Measurements from ENCODE around the gene WNT8B.

Gene WNT8B

DNA sequence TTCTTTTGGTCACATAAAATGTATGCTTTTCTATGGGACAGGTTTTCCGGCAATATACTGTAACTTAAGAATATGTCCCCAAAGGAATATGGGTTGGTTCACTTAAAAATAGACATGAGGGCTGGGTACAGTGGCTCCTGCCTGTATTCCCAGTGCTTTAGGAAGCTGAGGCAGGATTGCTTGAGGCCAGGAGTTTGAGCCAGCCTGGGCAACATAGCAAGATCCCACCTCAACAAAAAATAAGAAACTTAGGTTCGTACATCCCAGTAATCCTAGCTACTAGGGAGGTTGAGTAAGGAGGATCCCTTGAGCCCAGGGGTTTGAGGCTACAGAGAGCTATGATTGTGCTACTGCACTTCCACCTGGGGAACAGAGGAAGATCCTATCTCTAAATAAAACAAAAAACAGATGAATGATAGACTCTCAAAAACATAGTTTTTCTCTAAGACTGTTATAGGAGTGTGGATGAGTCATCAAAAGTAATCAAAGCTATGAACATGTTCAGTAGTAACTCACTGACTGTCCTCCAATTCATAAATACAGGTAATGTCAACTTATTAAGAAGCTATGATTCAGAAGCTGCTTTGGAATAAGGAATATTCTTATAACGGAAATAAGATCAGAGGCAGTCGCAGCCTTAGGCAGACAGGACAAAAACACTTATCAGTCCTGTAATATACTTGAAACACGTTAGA is 59.4 kb downstream of the WNT8B start:
- no peak for FAIRE-seq

GRCh38 chr10:100522945-100523344 is 60.1 kb downstream of the WNT8B start:
- FAIRE-seq: no peak

- no peak for FAIRE-seq
Observed at GRCh38 chr10:100524206-100524605, 61.4 kb downstream of the WNT8B start.

GRCh38 chr10:100524638-100525037 is 61.8 kb downstream of the WNT8B start:
- no peak for FAIRE-seq

GRCh38 chr10:100528123-100528886 is 65.5 kb downstream of the WNT8B start:
- FAIRE-seq: no peak

DNA sequence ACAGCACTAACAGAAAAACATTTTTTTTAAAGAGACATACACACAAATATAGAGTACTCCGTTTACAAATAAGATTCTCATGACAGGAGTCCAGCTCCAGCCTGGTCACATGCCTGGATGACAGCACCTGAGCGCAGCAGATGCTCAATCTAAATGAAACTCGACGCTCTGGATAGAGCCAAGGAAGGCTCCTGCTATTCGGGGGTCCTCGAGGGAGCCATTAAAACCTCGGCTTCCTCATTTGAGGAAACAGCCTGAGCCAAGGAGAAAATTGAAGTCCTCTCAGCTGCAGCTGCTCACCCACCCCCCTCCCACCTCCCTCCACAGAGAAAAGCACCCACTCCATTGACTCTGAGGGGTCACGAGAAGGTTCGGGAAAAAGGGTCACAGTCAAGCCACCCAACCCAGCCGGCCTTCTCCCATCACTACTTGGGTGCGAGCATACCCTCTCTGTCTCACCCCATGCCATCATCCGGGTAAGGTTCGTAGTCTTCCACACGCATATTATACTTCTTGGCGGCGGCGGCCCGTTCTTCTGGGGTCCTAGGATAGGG is 66.2 kb downstream of the WNT8B start:
- no peak for FAIRE-seq

GRCh38 chr10:100529475-100530298 is 66.9 kb downstream of the WNT8B start, which contains the start of gene NDUFB8:
Gene NDUFB8 (minus strand): TSS chr10:100529871. CDS start chr10:100529851, 20 bp downstream.
- no peak for FAIRE-seq

DNA sequence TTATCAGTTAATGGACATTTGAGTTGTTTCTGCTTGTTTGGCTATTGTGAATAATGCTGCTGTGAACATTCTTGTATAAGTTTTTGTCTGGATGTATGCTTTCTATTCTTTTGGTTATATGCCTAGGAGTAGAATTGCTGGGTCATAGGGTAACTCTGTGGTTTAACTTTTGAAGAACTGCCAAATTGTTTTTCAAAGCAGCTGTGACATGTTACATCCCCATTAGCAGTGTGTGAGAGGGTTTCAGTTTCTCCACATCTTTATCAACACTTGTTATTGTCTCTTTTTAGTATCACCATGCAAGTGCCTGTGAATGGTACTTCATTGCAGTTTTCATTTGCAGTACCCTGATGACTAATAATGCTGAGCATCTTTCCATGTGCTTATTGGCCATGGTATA is 69.0 kb downstream of the WNT8B start:
- no peak for FAIRE-seq

Measured in islet of Langerhans (tissue), 1 donor.